Thoracic aorta (tissue), 2 donors: Measurements from ENCODE around the gene LIX1L. TPM values are rescaled to one million over a fixed set of nuclear protein-coding genes. Genes with fewer than 3 reads are reported as not detected.

Experiments used
- ATAC-seq: fragments of 150-250 bp; one replicate; pipeline ENCODE4 v1.8.0; 2017; ENCODE audit warnings: low read depth; ENCODE audit not compliant: insufficient number of reproducible peaks, low FRiP score
- DNase-seq: peaks from one replicate; pipeline ENCODE4 v3.0.0-alpha.2; 2020; ENCODE audit warnings: low spot score
- H3K27ac ChIP-seq, 2 donors: fragments of 200-600 bp; sonication (generic); 1 replicate in 1 of 2; 2 replicates in 1 of 2; pipeline ENCODE4 v1.5.1; 2016; ENCODE audit warnings: mild to moderate bottlenecking in 2 of 2, moderate library complexity in 2 of 2
- H3K27me3 ChIP-seq: fragments of 200-600 bp; sonication (generic); replicated peaks from 2 replicates; pipeline ENCODE4 v1.6.0; 2016; ENCODE audit warnings: mild to moderate bottlenecking; ENCODE audit not compliant: insufficient read depth
- H3K36me3 ChIP-seq: fragments of 200-600 bp; sonication (generic); one replicate; pipeline ENCODE4 v1.5.1; 2016
- H3K4me1 ChIP-seq, 2 donors: fragments of 200-600 bp; sonication (generic); 1 replicate in 1 of 2; 2 replicates in 1 of 2; pipeline versions ENCODE4 v1.5.1 to v1.6.0; 2016; ENCODE audit warnings: low read depth in 2 of 2, mild to moderate bottlenecking in 1 of 2; ENCODE audit not compliant: control insufficient read depth in 1 of 2
- H3K4me3 ChIP-seq: fragments of 200-600 bp; sonication (generic); 2 replicates; pipeline ENCODE4 v1.5.1; 2016; ENCODE audit warnings: mild to moderate bottlenecking
- H3K9me3 ChIP-seq: fragments of 200-600 bp; sonication (generic); 2 replicates; pipeline ENCODE4 v1.5.1; 2016
- CTCF ChIP-seq: fragments of 200-600 bp; sonication (generic); IDR thresholded peaks from one replicate; pipeline ENCODE4 v1.5.1; 2019; ENCODE audit warnings: antibody characterized with exemption
- total RNA-seq, 2 donors: library from RNA; depleted of rRNA; stranded (reverse); fragments of >200 nt; gene quantifications; one replicate each; pipeline versions ENCODE4 v1.1.0 to v1.2.3, GENCODE V29; 2016

The LIX1L gene
- total RNA-seq, 2 donors from 2014 or later = 45.4 to 49.5 TPM

GRCh38 chr1:145972580-145972979 lies 14.8 kb upstream of the LIX1L start:
- no peak overlapping the region for H3K27ac ChIP-seq
- no peaks in the 10 kb centered on the region for H3K9me3 ChIP-seq
- H3K27me3 ChIP-seq = no peaks in the 10 kb centered on the region
- ATAC-seq (no peak), DNase-seq (no peak)
- no peaks in the 10 kb centered on the region for H3K36me3 ChIP-seq
- TF ChIP-seq CTCF = no peak
- H3K4me3 ChIP-seq = no peak overlapping the region
- H3K4me1 ChIP-seq = peaks cover 3 to 6% of the 10 kb centered on the region in 2 donors

- H3K4me1 ChIP-seq = peaks cover 19 to 29% of the 10 kb centered on the region in 2 donors
- ATAC-seq (no peak), DNase-seq (no peak)
- no peak for TF ChIP-seq CTCF
- H3K36me3 ChIP-seq = no peaks in the 10 kb centered on the region
- H3K9me3 ChIP-seq = no peaks in the 10 kb centered on the region
- H3K27ac ChIP-seq = no peak overlapping the region
- H3K4me3 ChIP-seq = no peak overlapping the region
- H3K27me3 ChIP-seq = no peaks in the 10 kb centered on the region
Measured at GRCh38 chr1:145967288-145967687, 9.5 kb upstream of the LIX1L start.

GRCh38 chr1:145965119-145965744 lies 7.4 kb upstream of the LIX1L start:
- Histone ChIP-seq H3K4me1 (peaks cover 19 to 29% of the 10 kb centered on the region in 2 donors), H3K27ac (peak overlapping the region; percentile 88 to 93), H3K27me3 (no peaks in the 10 kb centered on the region), H3K4me3 (peak overlapping the region; percentile 92), H3K36me3 (no peaks in the 10 kb centered on the region), H3K9me3 (no peaks in the 10 kb centered on the region)
- no peak for DNase-seq
- no peak for ATAC-seq
- no peak for TF ChIP-seq CTCF

- ATAC-seq = peak; percentile 75
- no peak for TF ChIP-seq CTCF
Measured at GRCh38 chr1:145964328-145965118, 6.7 kb upstream of the LIX1L start, which contains the start of the genes ANKRD34A and POLR3GL. ANKRD34A (minus strand) TSS chr1:145964575; CDS start chr1:145961759, 2,816 bp downstream. POLR3GL (plus strand) TSS chr1:145964690; CDS start chr1:145974866, 10,176 bp downstream.

GRCh38 chr1:145963265-145964019 lies 5.6 kb upstream of the LIX1L start:
- Histone ChIP-seq H3K27ac (peak overlapping the region; percentile 88 to 93), H3K4me1 (peaks cover 21 to 41% of the 10 kb centered on the region in 2 donors), H3K9me3 (no peaks in the 10 kb centered on the region), H3K4me3 (peak overlapping the region; percentile 92), H3K27me3 (no peaks in the 10 kb centered on the region), H3K36me3 (no peaks in the 10 kb centered on the region)
- no peak for DNase-seq
- TF ChIP-seq CTCF = no peak
- ATAC-seq = no peak

More at GRCh38 chr1:145964328-145965118, 6.7 kb upstream of the LIX1L start, which contains the start of the genes ANKRD34A and POLR3GL:
- Histone ChIP-seq H3K27me3 (no peaks in the 10 kb centered on the region), H3K36me3 (no peaks in the 10 kb centered on the region), H3K4me1 (peaks cover 19 to 35% of the 10 kb centered on the region in 2 donors), H3K9me3 (no peaks in the 10 kb centered on the region), H3K4me3 (peak within 1 kb of the TSS; percentile 92), H3K27ac (peak within 1 kb of the TSS; percentile 88 to 93)
- DNase-seq = peak; percentile 91
